Activated CD8-positive, alpha-beta T cell treated with anti-CD3 and anti-CD28 coated beads for 36 hours (primary cell): Measurements from ENCODE around the gene UHRF1. TPM values are rescaled to one million over a fixed set of nuclear protein-coding genes. Genes with fewer than 3 reads are reported as not detected.

Experiments used
- ATAC-seq: fragments of 200-7000 bp; cut with Tn5 transposase; one replicate; pipeline ENCODE4 v1.10.0; 2021; ENCODE audit warnings: mild to moderate bottlenecking, moderate library complexity
- CTCF ChIA-PET: fragments of 350-600 bp; sonication (Branson Sonifier 250); formaldehyde crosslinking; loops from one replicate; lab custom pipeline; 2021; ENCODE audit warnings: antibody characterized with exemption; lab: Charles Lee
- POLR2A ChIA-PET: fragments of 350-600 bp; sonication (Branson Sonifier 250); formaldehyde crosslinking; loops from one replicate; lab custom pipeline; 2021; ENCODE audit warnings: antibody characterized with exemption; lab: Charles Lee
- DNase-seq: peaks from one replicate; pipeline ENCODE4 v3.0.0-alpha.2; 2020
- H3K27ac Mint-ChIP-seq: one replicate; pipeline ENCODE4 v1.8.0; 2021; ENCODE audit warnings: mild to moderate bottlenecking, mixed read lengths
- H3K27me3 Mint-ChIP-seq: one replicate; pipeline ENCODE4 v1.8.0; 2021; ENCODE audit warnings: mixed read lengths
- H3K36me3 Mint-ChIP-seq: one replicate; pipeline ENCODE4 v1.8.0; 2021; ENCODE audit warnings: low read depth, mixed read lengths
- H3K4me1 Mint-ChIP-seq: one replicate; pipeline ENCODE4 v1.8.0; 2021; ENCODE audit warnings: low read depth, mixed read lengths
- H3K4me3 Mint-ChIP-seq: one replicate; pipeline ENCODE4 v1.8.0; 2021; ENCODE audit warnings: mild to moderate bottlenecking, moderate library complexity, mixed read lengths
- H3K9me3 Mint-ChIP-seq: one replicate; pipeline ENCODE4 v1.8.0; 2021; ENCODE audit warnings: mixed read lengths
- intact Hi-C: fragments of 100-400 bp; cut with micrococcal nuclease; formaldehyde crosslinking; loops from one replicate; pipeline ENCODE4 v1.10.0; 2022
- total RNA-seq, 2 experiments: library from RNA; stranded (reverse); gene quantifications; one replicate each; pipeline ENCODE4 v1.2.3, GENCODE V29; 2021
- TF ChIP-seq, protein P1 (sequence below): fragments of 200-600 bp; IDR thresholded peaks from one replicate; pipeline ENCODE4 v1.8.0; 2022; ENCODE audit warnings: antibody characterized with exemption, mild to moderate bottlenecking

The UHRF1 gene
- total RNA-seq, 2 experiments from 2014 or later: 173 to 175 TPM

DNA sequence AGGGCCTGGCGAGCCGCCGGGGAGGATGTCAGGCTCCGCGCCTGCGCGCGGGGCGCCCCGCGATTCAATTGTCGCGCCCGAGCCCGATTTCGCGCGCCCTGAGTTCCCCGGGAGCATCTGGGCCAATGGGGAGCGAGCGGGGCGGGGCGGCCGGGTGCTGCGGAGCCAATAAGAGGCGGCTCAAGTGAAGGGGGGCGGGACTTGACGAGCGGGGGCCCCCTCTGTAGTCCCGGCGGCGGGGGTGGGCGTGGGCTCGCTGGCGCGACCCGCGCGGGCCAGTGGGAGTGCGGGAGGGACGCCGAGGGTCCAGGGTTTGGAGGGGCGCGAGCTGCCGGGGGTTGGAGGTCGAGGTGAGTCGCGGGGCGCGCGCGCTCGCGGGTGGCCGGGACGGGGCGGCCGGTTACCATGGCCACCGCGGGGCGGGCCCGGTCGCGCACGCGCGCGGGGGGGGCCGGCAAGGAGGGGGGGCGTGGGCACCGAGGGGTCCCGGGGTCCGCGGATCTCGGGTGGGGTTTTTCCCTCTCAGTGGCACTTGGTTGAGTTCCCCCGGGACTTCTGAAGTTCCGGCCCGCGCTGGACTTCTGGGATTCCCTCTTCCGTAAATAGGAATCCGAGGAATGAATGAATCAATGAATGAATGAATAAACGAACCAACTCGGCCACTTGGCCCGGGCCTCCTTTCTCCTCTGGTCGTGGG is 744 bp downstream of the UHRF1 start:
- Mint-ChIP-seq H3K9me3 (no peaks in the 10 kb centered on the region), H3K36me3 (peaks cover 47% of the 10 kb centered on the region), H3K27ac (peak overlapping the region; percentile 87), H3K4me1 (peaks cover 46% of the 10 kb centered on the region), H3K4me3 (peak overlapping the region; percentile 95), H3K27me3 (no peaks in the 10 kb centered on the region)
- ChIA-PET POLR2A (interaction anchor here (1.4 to 1.8 kb wide), 3 partner anchors 13 to 39 kb away, joined by 5 to 10 read pairs (median 5); no protein-coding TSS in a partner anchor), CTCF (interaction anchor here (1.6 to 8.3 kb wide), 2 partner anchors 35 to 40 kb away, joined by 4 to 110 read pairs; partner anchors contain the start of gene PLIN3)
- TF ChIP-seq, protein P1, sequence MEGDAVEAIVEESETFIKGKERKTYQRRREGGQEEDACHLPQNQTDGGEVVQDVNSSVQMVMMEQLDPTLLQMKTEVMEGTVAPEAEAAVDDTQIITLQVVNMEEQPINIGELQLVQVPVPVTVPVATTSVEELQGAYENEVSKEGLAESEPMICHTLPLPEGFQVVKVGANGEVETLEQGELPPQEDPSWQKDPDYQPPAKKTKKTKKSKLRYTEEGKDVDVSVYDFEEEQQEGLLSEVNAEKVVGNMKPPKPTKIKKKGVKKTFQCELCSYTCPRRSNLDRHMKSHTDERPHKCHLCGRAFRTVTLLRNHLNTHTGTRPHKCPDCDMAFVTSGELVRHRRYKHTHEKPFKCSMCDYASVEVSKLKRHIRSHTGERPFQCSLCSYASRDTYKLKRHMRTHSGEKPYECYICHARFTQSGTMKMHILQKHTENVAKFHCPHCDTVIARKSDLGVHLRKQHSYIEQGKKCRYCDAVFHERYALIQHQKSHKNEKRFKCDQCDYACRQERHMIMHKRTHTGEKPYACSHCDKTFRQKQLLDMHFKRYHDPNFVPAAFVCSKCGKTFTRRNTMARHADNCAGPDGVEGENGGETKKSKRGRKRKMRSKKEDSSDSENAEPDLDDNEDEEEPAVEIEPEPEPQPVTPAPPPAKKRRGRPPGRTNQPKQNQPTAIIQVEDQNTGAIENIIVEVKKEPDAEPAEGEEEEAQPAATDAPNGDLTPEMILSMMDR: no peak
- peak; percentile 80 for ATAC-seq
- intact Hi-C loops: loop anchor here (5.0 kb wide), 1 partner anchor 38 kb away; no protein-coding TSS in a partner anchor
- peak; percentile 98 for DNase-seq

DNA sequence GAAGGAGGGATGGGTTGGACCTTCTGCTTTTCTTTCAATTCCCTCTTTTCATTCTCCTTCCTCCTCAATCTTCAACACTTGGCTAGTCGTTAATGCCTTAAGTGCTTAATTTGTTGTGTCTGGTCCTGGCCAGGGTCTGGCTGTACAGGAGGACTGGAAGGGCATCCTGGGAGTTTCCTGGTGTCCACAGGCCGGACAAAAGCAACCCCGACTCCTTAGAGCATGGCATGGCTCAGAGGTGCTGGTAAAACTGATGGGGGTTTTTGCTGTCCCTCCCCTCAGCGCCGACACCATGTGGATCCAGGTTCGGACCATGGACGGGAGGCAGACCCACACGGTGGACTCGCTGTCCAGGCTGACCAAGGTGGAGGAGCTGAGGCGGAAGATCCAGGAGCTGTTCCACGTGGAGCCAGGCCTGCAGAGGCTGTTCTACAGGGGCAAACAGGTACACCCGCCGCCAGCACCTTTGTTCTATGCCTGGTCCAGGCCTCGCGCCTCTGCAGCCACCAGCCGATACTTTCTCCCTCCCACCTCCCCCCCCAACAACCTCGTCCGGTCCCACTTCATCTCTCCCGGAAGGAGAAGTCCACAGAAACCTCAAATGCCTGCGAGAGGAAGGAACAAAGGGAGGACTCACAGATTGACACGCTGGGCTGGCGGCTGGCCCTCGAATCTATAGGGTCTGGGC is 1.4 kb downstream of the UHRF1 start:
- ATAC-seq: no peak
- intact Hi-C loops: loop anchor here (5.0 kb wide), 1 partner anchor 38 kb away; no protein-coding TSS in a partner anchor
- H3K9me3 Mint-ChIP-seq: no peaks in the 10 kb centered on the region

DNA sequence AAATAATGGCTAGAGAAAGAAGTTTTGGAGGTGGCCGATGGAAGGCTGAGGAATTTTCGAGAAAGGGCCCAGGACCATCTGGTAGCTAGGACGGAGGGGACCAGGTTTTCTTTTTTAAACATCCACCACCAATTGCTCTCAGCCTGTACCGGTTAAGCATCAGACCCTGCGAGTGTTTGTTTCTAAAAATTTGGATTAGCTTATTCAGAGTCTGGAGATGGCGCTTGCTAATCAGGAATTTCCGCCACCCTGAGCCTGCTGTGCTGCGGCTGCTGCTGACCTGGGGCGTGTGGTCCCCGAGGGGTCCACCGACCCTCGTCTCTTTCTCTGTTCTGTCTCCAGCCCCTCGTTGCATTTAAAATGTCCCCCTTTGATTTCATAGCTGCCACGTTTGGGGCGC is 2.0 kb downstream of the UHRF1 start:
- H3K27me3 Mint-ChIP-seq: no peaks in the 10 kb centered on the region
- no peaks in the 10 kb centered on the region for H3K9me3 Mint-ChIP-seq
- TF ChIP-seq, protein P1: no peak
- peak overlapping the region; percentile 95 for H3K4me3 Mint-ChIP-seq
- intact Hi-C loops: loop anchor here (5.0 kb wide), 1 partner anchor 39 kb away; no protein-coding TSS in a partner anchor
- CTCF ChIA-PET: interaction anchor here (0.8 to 8.3 kb wide), 9 partner anchors 36 to 779 kb away, joined by 3 to 110 read pairs (median 5); partner anchors contain the start of genes FEM1A, PLIN3 and RPL36
- ATAC-seq: no peak
- H3K4me1 Mint-ChIP-seq: peaks cover 58% of the 10 kb centered on the region
- peak overlapping the region; percentile 87 for H3K27ac Mint-ChIP-seq
- no peak for DNase-seq
- H3K36me3 Mint-ChIP-seq: peaks cover 60% of the 10 kb centered on the region
- POLR2A ChIA-PET: interaction anchor here (1.0 to 8.5 kb wide), 11 partner anchors 9 to 780 kb away, joined by 3 to 82 read pairs (median 5); partner anchors contain the start of genes KDM4B, PLIN3, SAFB and SAFB2

More for the DNA sequence above, 1.4 kb downstream of the UHRF1 start:
- CTCF ChIA-PET: interaction anchor here (0.8 to 8.3 kb wide), 7 partner anchors 36 to 779 kb away, joined by 3 to 110 read pairs (median 5); partner anchors contain the start of genes PLIN3 and RPL36
- Mint-ChIP-seq H3K4me3 (peak overlapping the region; percentile 95), H3K4me1 (peaks cover 53% of the 10 kb centered on the region), H3K27ac (peak overlapping the region; percentile 87), H3K27me3 (no peaks in the 10 kb centered on the region), H3K36me3 (peaks cover 54% of the 10 kb centered on the region)
- peak; percentile 44 for DNase-seq
- TF ChIP-seq, protein P1: no peak
- POLR2A ChIA-PET: interaction anchor here (1.0 to 8.5 kb wide), 11 partner anchors 10 to 780 kb away, joined by 3 to 82 read pairs (median 5); partner anchors contain the start of genes KDM4B and PLIN3

DNA sequence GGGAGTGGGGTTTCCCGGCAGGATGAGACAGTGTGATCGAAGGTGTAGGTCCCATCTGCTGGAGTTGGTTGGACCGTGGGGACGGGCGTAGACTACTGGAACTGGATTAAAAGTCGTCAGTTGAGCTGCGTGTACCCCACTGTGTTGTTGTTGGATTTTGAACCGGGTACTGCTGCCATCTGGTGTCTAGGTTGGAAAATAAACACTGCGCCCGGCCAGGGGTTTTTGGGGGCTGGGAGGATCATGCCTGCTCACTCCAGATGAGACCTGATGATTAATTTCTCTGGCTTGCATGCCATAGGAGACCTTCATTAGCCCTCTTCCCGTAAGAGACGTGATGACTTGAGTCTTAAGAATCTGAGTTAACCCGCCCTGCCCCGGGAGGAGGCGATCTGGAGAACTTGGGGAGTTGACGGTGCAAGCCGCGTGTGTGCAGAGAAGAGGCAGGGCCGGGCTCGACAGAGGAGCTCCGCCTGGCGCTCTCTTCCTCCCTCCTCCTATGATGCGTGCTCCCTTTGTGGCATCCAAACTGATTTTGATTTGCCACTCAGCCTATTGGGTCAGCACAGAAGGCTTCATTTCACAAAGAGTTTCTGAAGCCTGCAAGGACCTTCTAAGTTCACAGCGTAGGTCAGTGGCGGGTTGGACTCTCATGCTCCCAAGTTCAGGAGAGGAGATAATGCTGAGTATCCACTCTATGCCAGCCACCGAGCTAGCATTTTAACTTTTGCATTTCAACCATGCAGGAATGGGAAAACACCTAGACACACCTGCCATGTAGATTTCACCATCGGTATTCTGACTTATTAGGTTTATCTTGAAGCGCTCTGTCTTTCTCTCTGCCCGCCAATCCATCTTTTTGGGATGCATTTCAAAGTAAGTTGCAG is 2.7 kb downstream of the UHRF1 start:
- intact Hi-C loops: loop anchor here (5.0 kb wide), 1 partner anchor 40 kb away; no protein-coding TSS in a partner anchor
- DNase-seq (peak; percentile 83), ATAC-seq (peak; percentile 18)
- TF ChIP-seq, protein P1: peak; percentile 70
- H3K4me1 Mint-ChIP-seq: peaks cover 64% of the 10 kb centered on the region
- no peaks in the 10 kb centered on the region for H3K27me3 Mint-ChIP-seq
- CTCF ChIA-PET: interaction anchor here (0.8 to 8.3 kb wide), 11 partner anchors 37 to 778 kb away, joined by 3 to 110 read pairs (median 5); partner anchors contain the start of genes FEM1A, KDM4B, PLIN3 and RPL36
- H3K4me3 Mint-ChIP-seq: peak overlapping the region; percentile 95
- peaks cover 65% of the 10 kb centered on the region for H3K36me3 Mint-ChIP-seq
- POLR2A ChIA-PET: interaction anchor here (1.0 to 8.5 kb wide), 13 partner anchors 9 to 779 kb away, joined by 3 to 82 read pairs (median 4); partner anchors contain the start of genes KDM4B, PLIN3, SAFB and SAFB2
- H3K27ac Mint-ChIP-seq: peak overlapping the region; percentile 87
- no peaks in the 10 kb centered on the region for H3K9me3 Mint-ChIP-seq
